SIG-M5 (cell line): Measurements from ENCODE around the gene SYNPO2.
"Not testable (repeated sequence)": the region's sequence is repeated elsewhere in the genome, so short reads cannot be mapped to it uniquely, and the experiment has no call there.

Experiments
- DNase-seq: peaks from one replicate; lab custom pipeline; 2025; lab: John Stamatoyannopoulos, UW

The SYNPO2 gene

DNA sequence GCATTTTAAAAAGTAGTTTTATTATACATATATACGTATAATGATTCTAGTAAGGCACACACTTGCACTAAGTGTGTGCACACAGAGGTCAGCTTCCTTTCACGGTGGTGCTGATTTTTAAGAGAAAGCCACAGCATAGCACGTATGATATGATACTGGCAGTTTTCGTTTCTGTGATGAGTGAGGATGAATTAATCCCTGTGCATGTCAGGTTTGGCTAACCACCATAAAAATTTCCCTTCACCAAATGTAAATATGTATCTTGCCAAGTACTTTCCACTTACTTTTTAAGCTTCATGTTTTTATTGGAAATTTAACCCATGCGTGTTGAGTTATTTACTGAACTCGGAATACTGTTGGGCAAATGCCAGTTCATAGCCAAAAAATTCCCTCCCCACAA lies 84.6 kb downstream of the SYNPO2 start:
- no peak for DNase-seq

DNA sequence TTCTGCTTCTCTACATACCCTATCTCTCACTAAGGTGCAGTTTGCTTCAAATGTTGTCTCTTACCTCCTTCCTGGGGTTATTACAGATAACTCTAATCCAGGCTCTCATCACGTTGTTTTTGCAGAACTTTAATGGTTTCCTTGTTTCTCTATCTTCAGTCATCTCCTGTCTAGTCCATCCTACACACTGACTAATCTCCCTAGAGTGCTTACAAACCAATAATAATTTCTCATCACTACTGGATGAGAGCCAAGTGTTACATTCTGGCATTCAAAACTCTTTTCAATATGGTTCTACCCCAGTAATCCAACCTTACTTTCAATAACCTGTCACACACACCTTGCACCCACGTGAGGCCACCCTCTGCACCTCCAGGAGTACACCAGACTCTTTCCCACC lies 86.1 kb downstream of the SYNPO2 start:
- no peak for DNase-seq

DNA sequence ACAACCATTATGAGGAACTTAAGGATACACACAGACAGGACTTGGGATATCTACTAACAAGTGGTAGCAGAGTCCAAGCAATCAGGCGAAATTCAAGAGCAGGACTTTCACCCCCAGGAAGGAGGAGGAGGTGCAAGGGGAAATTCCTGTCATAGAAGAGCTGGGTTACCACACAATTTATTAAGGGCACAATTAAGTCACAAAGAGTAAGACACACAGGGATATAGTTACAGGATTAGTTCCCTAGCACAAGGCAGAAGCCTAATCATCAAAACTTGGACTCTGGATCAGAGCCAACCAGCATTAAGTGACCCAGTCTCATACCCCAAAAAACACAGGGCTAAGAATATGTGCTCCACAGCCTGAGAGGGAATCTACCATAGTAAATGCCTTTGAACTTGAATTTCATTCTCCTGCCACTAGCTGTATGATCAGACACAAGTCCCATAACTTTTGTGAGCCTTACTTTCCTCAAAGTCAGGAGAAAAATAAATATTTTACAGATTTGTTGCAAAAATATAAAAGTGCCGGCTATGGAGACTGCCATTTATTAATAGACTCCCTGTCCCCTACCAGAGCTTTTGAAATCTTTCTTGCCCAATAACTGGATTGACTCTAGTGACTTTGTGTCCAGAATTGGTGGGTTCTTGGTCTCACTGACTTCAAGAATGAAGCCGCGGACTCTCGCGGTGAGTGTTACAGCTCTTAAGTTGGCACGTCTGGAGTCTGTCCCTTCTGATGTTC lies 87.0 kb downstream of the SYNPO2 start:
- DNase-seq, result no peak

GRCh38 chr4:118976193-118976560 lies 87.5 kb downstream of the SYNPO2 start:
- DNase-seq, result not testable (repeated sequence)

- not testable (repeated sequence) for DNase-seq
Observed at GRCh38 chr4:118977100-118977499, 88.4 kb downstream of the SYNPO2 start.

- no peak for DNase-seq
Observed at GRCh38 chr4:118979712-118980111, 91.1 kb downstream of the SYNPO2 start.

DNA sequence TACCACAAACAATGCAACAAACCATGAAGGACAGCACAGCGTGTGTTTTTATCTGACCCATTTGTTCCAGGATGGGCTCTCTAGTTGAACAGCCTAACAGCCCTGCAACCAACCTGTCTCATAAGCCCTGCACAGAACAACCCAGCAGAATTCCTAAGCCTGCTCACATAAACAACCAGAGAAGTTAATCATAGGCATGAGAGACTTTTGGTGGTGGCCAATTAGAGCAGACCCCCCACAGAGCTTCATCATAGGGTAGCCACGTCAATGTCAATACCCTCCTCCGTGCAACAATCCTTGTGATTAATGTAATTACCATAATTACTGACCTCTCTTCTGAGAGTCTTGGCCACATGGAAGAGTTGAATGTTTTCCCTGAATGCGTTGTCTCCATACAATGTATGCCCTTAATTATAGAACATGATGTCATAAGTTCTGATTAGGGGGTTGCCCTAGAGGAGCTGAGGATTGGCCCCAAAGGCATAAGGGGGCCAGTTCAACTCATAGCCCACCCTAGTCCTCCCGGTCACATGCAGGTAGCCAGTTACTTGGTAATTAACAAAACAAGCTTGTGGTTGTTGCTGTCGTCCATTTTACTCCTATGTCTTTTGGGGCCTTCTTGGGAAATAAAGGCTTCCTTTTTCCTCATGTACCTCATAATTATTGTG lies 92.7 kb downstream of the SYNPO2 start:
- DNase-seq, result no peak

DNA sequence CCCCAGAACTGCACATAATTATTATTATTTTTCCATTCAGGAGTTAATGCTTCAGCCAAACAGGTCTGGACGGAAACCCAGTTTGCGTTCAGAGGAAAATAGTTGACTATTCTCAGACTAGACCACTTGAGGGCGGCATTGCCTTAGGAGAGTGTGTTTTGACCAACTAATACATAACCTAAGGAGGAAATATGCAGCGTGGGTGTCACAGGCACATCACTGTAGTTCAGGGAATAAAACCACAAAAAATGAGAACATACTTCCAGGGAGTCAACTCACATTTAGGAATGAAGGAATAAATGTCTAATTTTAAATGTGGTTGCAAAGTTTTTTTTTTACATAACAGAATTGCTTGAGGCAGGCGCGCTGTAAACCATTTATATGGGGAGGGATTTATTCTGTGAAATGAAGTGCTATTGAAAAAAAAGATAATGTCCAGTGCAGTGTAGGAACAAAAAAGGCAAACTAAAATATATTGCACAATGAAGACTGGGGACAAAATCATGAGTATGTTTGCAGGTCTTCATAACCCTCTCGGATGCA lies 93.3 kb downstream of the SYNPO2 start:
- no peak for DNase-seq

GRCh38 chr4:118983293-118983692 lies 94.6 kb downstream of the SYNPO2 start:
- no peak for DNase-seq

DNA sequence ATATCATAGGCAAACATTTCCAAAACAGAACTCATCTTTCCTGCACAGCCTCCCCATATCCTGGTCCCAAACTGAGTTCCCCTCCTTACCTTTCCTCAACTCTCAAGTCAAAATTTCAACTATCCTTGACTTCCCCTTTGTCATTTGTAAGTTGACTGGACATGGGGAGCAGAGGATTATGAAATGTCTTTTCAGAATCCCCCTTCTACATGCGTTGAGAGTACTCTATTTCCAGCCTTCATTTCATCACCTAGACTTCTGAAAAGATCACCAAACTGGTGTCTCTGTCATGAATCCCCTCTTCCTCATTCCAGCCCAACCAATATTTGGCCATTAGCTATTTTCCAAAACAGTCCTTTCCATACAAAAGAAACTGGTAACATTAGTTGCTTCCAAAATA lies 95.2 kb downstream of the SYNPO2 start:
- DNase-seq, result no peak

- DNase-seq, result no peak
Observed at GRCh38 chr4:118985170-118986000, 96.7 kb downstream of the SYNPO2 start.

DNA sequence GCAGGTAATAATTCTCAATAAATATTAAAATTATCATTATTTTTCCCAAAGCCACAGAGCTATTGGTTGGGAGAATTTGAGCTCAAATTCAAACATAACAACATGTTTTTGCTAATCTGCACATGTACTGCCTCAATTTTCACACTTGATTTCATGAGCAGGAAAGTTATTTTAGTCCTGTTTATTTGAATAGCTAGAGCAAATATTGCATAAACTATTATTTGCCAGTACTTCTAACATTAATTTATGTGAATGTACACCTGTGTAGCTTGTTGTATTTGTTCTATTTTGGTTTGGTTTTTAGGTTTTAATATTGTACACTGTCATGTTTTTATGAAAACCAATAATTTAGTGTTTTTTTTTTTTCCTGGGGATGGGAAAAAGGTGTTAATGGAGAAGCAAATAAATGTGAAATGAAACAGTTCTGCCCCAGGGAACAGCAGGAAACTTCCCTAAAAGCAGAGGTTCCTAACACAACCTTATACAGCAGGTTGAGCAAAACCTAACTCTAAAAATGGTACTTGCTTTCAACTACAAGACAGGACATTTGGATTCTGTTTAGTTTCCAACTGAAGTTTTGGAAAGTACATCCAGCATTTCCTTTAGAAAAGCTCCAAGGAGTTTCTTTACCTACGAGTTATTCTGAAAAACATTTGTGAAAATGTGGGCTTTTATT lies 99.4 kb downstream of the SYNPO2 start:
- no peak for DNase-seq

DNA sequence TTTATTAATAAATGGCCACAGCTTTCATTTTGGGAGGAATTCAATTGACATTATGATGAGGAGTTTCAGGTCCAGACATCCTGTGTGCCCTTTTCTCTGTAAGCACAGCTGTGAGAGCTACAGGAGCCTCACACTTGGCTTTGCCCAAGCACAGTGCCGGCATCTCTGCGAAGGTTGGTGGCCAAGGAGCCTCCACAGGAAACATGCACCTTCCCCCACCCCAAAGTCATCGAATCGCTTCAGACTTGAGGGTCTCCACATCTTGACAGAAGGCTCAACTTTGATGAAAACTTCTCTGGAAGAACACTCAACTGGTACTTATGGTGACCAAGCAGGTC lies 100.0 kb downstream of the SYNPO2 start:
- no peak for DNase-seq

- no peak for DNase-seq
Observed at GRCh38 chr4:118989098-118990080, 100.7 kb downstream of the SYNPO2 start.

GRCh38 chr4:118991686-118992085 lies 103.0 kb downstream of the SYNPO2 start:
- DNase-seq, result no peak

- no peak for DNase-seq
Observed at GRCh38 chr4:118992149-118992548, 103.5 kb downstream of the SYNPO2 start.

- no peak for DNase-seq
Observed at GRCh38 chr4:118993333-118993732, 104.7 kb downstream of the SYNPO2 start.

GRCh38 chr4:118994030-118994429 lies 105.4 kb downstream of the SYNPO2 start:
- DNase-seq, result no peak

- DNase-seq, result no peak
Observed at GRCh38 chr4:118995693-118996391, 107.2 kb downstream of the SYNPO2 start.

DNA sequence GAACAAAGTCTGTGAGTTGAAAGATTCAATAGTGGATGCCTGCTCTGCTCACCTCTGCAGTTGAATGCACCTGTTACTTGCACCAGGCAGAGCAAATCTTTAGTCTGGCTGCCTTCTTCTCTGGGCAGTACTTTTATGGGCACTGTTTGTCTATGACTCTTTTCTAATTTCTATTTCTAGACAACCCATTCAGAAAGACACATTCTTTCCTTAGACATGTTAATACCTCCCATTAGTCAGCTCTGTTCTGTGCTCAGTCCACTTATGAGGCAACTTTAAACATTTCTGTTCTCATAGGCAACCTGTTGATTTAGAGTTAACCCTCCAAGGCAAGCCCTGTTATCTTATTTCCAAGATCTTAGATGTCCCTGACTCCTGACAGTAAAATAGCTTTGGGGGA lies 108.9 kb downstream of the SYNPO2 start:
- no peak for DNase-seq
